Stimulated activated CD4-positive, alpha-beta T cell treated with anti-CD3 and anti-CD28 coated beads, Interleukin-2, amount 100 ng/mL, for 24 hours (primary cell): ENCODE results near the gene CARMIL3.
"Not testable (repeated sequence)": the region's sequence is repeated elsewhere in the genome, so short reads cannot be mapped to it uniquely, and the experiment has no call there.

ENCODE experiments used
- DNase-seq, 2 donors: peaks; one replicate each; pipeline ENCODE4 v3.0.0-alpha.2; 2020

The CARMIL3 gene, protein sequence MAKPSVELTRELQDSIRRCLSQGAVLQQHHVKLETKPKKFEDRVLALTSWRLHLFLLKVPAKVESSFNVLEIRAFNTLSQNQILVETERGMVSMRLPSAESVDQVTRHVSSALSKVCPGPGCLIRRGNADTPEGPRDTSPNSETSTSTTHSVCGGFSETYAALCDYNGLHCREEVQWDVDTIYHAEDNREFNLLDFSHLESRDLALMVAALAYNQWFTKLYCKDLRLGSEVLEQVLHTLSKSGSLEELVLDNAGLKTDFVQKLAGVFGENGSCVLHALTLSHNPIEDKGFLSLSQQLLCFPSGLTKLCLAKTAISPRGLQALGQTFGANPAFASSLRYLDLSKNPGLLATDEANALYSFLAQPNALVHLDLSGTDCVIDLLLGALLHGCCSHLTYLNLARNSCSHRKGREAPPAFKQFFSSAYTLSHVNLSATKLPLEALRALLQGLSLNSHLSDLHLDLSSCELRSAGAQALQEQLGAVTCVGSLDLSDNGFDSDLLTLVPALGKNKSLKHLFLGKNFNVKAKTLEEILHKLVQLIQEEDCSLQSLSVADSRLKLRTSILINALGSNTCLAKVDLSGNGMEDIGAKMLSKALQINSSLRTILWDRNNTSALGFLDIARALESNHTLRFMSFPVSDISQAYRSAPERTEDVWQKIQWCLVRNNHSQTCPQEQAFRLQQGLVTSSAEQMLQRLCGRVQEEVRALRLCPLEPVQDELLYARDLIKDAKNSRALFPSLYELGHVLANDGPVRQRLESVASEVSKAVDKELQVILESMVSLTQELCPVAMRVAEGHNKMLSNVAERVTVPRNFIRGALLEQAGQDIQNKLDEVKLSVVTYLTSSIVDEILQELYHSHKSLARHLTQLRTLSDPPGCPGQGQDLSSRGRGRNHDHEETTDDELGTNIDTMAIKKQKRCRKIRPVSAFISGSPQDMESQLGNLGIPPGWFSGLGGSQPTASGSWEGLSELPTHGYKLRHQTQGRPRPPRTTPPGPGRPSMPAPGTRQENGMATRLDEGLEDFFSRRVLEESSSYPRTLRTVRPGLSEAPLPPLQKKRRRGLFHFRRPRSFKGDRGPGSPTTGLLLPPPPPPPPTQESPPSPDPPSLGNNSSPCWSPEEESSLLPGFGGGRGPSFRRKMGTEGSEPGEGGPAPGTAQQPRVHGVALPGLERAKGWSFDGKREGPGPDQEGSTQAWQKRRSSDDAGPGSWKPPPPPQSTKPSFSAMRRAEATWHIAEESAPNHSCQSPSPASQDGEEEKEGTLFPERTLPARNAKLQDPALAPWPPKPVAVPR (N-terminal part only)

DNA sequence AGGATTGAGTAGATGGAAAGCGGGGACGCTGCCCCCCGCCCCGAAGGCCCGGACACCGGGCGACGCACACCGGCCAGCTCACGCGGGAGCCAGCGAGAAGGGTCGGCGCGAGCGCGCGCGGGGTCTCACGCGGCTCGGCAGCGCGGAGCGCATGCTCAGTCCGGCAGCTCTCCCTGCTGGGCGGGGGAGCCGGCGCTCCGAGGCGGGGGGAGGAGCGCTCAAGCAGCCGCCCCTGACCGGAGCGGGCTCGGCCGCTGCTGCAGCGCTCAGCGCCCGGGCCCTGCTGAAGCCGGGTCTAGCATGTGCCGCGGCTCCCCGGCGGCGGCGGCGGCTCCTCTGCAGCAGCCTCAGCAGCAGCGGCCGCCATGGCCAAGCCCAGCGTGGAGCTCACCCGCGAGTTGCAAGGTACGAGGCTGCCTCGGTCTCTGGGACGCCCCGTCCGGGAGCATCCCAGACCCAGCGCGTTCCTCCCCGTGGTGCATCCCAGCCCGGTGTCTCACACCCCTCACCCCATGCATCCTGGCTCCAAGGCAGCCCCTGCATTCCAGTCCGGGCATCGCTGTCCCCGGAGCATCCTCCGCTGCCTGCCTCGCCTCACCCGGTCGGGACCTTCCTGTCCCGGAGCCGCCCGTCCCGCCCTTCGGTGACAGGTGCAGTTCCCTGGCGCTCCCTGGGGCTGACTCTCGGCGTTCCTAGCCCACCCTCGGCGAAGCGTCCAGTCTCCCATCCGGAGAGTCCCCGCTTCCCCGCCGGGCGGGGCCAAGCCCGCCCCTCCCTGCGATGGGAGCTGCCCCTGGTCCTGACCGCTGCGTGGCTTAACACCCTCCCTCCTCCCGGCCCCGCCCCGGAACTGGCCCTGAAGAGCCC lies at the start of gene CARMIL3:
Gene CARMIL3, plus strand, starts transcription at position 221 of the 867 bp plus-strand sequence. Its CDS starts 145 bp downstream, at position 366.
- DNase-seq, result peak; percentile 62 to 69

DNA sequence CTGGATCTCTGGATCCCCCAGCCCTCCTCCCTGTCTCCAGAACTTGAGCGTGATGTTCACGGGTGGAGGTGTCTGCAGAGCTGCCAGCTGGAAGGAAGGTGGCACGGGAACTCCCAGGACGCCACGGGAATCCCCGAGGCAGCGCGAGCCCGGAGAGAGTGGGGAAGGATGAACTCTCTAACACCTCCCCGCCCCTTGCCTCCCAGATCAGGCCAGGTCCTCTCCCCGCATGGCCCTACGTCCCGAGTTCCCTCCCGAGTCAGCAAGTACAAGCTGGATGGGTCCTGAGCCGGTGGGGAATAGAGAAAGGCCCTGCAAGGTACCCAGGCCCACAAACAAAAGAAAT lies 45.4 kb upstream of the CARMIL3 start:
- not testable (repeated sequence) for DNase-seq

DNA sequence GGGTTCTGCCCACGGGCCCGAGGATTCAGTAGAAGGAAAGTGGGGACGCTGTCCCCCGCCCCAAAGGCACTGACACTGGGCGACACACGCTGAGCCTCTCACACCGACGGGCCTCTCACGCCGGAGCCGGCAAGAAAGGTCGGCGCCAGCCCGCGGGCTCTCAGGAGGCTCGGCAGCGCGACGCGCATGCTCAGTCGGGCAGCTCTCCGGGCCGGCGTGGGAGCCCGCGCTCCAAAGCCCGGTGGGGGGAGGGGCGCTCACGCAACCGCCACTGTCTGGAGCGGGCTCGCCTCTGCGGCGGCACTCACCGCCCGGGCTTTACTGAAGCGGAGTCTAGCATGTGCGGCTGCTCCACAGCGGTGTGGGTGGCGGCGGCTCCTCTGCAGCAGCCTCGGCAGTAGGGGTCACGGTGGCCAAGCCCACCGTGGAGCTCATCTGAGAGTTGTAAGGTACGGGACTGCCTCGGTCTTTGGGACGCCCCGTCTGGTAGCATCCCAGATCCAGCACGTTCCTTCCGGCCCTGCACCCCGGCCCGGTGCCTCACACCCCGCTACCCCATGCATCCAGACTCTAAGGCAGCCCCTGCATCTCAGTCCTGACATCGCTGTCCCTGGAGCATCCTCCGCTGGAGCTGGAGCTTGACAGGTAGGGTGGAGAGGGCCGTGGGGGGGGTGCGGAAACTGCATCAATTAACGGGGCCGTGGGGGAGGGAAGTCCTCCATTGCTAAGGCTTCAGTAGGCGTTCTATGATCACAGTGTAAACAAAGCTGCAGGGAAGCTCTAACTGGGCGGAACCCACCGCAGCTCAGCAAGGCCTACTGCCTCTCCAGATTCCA lies 44.8 kb upstream of the CARMIL3 start:
- DNase-seq, result peak; percentile 68 to 82

DNA sequence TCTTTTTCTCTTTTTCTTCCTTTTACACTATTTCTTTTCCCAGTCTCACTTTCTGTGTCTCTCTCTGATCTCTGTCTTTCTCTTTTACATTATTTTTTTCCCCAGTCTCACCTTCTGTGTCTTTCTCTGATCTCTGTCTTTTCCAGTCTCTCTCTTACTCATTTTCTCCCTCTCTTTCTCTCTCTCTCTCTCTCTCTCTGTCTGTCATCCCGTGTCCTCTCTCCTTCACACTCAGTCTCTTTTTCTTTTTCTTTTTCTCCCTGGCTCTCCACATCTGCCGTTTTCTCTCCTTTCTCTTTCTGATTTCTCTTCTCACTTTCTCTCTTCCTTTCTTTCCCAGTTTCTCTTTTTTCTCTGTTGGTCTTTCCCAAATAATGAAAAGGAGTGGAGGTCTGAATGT lies 40.8 kb upstream of the CARMIL3 start:
- DNase-seq, result no peak

DNA sequence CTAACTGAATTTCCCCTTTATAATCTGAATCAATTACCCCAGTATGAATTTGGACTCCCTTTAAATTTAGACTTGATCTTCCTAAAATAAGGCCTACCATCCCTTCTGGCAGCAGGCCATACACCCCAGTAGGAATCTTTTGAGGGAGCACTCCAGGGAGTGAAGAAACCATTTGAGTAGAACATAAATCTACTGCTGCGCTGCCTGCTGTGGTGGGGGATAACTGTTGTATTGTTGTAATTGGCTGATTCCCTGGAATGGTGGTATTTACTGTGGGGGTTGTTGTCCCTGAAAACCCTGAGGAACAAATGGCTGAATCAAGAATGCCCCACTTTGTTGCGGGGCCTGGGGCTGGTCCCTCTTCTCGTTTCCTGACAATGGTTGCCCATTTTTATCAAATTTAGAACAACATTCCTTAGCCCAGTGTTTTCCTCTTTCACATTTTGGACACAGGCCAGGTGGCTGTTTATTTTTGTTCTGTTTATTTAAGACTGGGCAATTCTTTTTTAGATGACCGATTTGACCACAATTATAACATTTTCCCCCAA lies 39.0 kb upstream of the CARMIL3 start:
- not testable (repeated sequence) for DNase-seq

DNA sequence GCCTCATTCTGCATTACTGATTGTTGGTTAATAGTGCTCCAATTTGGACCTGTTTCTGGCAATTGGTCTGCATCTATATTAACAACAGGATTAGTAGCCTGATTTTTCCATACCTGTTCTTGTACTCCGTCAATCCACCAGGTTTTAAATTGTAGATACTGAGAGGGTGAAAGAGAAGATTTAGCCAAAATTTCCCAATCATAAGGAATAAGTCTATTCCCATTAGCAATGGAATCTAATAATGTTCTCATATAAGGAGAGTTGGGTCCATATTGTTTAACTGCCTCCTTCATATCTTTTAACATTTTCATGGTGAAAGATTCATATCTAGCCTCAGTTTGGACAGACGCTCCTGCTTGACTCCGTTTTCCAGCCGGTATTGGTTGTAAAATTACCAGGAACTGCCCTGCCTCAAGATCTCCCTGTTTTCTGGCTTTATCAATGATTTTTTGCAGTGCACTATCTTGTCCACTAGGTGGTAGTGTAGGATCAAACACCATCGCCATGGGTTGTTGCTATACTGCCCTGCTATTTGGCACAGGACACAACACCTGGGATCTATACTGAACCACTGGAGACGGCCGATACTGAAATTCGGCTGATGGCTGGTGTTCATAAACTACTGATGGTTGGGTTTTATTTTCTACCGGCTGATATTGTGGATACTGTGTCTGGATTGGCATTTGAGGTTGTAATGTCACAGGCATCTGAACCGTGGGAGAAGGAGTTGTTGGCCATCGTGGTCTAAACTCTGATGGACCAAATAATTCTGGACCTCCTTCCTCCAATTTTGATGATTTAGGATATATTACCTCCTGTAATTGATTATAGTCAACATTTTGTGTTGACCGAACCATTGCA lies 37.9 kb upstream of the CARMIL3 start:
- peak; percentile 14 to 47 for DNase-seq

DNA sequence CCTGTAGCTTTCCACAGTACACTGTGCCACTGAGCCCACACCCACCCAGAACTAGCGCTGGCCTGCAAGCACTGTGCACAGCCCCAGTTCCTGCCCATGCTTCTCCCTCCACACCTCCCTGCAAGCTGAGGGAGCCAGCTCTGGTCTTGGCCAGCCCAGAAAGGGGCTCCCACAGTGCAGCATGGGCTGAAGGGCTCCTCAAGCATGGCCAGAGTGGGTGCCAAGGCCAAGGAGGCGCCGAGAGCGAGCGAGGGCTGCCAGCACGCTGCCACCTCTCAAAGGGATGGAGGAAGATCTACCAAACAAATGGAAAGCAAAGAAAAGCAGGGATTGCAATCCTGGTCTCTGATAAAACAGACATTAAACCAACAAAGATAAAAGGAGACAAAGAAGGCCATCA lies 36.1 kb upstream of the CARMIL3 start:
- DNase-seq, result not testable (repeated sequence)

DNA sequence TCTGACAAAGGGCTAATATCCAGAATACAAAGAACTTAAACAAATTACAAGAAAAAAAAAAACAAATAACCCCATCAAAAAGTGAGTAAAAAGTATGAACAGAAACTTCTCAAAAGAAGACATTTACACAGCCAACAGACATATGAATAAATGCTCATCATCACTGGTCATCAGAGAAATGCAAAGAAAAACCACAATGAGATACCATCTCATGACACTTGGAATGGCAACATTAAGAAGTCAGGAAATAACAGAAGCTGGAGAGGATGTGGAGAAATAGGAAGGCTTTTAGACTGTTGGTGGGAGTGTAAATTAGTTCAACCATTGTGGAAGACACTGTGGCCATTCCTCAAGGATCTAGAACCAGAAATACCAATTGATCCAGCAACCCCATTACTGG lies 32.8 kb upstream of the CARMIL3 start:
- not testable (repeated sequence) for DNase-seq

DNA sequence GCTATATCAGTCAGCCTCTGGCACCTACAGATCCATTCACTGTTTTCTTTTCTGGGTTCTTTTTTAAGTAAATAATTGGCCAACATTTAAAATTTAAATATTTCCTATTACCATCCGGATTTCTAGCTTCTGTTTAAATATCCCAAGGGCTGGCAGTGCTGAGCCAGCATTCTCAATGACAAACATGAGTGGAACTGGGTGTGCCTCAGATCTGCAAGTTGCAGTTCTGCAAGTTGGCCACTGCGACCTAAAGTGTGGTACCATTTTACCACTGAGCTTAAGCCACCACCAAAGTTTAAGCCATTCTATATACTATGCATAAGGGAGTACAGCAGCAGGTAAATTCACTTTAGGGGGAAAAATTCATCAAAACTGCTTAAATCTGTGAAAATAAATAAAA lies 31.9 kb upstream of the CARMIL3 start:
- DNase-seq, result not testable (repeated sequence)

DNA sequence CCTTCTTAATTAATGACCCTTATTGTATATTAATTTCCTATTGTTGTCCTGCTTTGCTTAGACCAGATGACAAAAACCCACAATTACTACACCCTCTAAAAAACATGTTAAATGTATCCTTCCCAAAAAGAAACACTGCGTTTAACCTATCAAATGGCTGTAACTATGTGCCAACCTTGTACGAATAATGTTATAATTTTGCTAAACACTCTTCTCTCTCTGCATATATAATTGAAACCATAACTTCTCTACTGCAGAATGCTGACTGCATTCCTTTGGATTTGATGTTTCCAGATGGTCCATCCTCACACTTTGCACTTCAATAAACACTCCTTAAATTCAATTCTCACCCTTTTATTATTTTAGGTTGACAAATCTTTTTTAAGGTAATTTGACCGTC lies 31.3 kb upstream of the CARMIL3 start:
- not testable (repeated sequence) for DNase-seq

DNA sequence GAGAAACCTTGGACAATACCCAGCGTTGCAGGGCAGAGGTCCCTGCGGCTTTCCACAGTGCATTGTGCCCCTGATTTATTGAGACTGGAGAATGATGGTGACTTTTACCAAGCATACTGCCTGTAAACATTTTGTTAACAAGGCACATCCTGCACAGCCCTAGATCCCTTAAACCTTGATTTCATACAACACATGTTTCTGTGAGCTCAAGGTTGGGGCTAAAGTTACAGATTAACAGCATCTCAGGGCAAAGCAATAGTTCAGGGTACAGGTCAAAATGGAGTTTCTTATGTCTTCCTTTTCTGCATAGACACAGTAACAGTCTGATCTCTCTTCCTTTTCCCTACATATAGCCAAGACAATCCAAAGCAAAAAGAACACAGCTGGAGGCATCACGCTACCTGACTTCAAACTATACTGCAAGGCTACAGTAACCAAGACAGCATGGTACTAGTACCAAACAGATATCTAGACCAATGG lies 26.8 kb upstream of the CARMIL3 start:
- not testable (repeated sequence) for DNase-seq

DNA sequence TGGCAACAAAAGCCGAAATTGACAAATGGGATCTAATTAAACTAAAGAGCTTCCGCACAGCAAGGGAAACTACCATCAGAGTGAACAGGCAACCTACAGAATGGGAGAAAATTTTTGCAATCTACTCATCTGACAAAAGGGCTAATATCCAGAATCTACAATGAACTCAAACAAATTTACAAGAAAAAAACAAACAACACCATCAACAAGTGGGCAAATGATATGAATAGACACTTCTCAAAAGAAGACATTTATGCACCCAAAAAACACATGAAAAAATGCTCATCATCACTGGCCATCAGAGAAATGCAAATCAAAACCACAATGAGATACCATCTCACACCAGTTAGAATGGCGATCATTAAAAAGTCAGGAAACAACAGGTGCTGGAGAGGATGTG lies 22.1 kb upstream of the CARMIL3 start:
- DNase-seq, result not testable (repeated sequence)

DNA sequence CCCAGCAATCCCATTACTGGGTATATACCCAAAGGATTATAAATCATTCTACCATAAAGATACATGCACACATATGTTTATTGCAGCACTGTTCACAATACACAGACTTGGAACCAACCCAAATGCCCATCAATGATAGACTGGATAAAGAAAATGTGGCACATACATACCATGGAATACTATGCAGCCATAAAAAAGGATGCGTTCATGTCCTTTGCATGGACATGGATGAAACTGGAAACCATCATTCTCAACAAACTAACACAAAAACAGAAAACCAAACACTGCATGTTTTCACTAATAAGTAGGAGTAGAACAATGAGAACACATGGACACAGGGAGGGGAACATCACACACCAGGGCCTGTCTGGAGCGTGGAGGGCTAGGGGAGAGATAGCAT lies 20.5 kb upstream of the CARMIL3 start:
- DNase-seq, result not testable (repeated sequence)

DNA sequence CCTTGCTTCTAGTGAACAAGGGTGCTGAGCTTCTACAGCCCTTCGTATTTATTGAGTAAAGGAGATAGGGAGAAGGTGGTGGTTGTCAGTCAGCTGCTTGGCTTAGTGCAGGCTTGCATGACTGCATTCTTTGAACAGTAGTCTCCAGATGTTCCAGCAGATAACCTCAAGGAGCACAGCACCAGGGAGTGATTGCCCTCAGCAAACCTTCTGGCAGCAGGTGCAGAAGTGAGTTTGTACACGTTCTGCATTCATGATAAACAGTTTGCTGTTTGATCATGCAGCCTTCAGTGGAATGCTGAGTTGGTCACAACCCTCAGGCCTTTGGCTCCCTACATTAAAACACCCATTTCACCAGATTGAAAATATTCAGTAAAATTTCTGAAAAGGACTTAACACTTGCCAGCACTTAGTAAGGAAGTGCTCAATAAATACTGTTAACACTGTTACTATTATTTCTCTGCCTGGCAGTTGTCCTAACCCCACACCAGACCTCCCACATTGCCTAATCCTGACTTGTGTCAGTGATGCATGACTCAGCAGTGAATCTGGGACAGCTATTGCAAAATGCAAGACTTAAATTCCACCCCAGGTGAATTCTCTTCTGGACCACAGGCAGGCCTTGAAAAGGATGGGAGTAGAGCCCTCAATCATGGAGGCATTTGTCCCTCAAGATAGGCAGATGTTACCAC lies 18.9 kb upstream of the CARMIL3 start:
- no peak for DNase-seq

DNA sequence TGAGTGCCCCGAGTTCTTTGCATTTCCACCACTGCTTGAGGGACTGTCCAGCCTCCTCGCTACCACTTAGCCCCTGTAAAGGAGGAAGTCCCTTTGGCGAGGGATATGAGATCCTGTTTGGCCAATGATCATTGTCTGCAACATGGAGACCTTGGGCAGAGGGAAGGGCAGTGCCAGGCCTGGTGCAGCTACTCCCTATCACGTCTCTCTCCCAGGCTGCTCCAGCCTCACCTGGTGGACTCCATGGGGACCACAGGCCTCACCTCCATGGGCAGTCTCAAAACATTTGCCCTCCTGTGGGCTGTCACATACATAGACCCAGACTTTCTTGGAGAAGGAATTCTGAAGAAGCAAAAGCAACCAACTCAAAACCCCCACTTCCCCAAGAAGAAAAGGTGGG lies 16.0 kb upstream of the CARMIL3 start:
- not testable (repeated sequence) for DNase-seq

DNA sequence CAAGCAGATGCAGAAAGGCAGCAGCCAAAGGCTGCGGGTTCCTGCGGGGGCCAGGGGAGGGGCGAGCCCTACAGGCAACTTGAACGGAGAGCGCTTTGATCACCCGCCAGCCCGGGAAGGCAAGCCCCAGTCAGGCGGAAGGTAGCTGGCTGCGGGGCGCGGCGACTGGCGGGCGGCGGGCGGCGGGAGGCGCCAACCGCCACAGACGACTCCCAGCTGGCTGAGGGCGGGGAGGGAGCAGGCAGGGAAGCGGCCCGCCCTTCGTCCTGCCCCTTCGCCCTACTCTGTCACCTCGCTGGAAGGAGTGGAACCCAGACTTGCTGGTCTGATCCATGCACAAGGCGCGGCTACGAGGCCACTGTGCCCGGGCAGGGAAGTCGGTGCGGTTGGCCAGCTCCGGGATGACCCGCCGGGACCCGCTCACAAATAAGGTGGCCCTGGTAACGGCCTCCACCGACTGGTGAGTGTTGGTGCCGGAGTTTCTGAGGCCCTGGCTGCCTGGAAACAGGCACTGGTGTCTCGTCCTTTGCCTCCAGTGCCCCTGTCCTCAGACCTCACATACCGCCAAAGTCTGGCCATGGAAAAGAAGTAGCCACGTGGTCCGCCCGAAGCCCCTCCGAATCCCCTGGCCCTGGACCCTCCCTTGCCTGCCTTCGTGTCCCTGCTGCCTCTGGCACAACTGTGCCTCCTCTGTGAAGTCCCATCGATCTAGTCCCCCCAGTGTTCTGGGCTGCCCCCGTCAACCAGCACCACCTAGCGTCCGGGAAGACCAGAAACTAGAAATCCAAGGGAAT lies 15.4 kb upstream of the CARMIL3 start:
- peak; percentile 67 to 71 for DNase-seq

DNA sequence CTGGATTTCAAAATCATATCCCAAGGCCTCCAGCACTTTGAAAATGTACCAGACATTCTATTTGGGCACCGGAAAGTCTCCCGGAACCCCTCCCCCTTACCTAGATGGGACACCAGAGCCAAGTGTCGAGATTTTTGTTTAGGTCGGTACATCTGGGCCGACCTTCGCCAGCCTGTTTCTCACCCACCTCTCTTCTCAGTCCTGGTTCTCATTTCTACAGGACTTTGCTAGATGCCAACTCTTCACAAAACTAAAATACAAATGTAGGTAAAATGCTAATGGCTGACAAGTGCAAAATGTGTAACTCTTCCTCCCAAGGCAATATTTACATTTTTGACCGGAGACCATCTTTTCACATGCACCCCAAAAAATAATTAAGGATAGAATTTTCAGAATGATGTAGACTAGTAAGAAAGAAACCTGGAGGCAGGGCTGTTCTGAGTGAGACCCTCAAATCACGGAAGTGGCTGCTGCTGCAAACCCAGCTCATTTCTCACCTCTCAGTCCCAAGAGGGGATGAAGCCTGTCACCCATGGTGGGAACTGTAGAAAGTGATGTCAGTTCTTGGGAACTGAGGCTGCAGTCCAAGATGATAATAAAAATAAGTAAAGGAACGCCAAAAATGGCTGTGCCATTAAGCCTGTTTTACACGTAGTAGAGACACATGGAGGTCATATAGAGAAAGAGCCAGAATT lies 14.7 kb upstream of the CARMIL3 start:
- DNase-seq, result not testable (repeated sequence)
